CD4-positive, CD25-positive, alpha-beta regulatory T cell (primary cell): ENCODE data around the gene PRIM2. TPM values are rescaled to one million over a fixed set of nuclear protein-coding genes. Genes with fewer than 3 reads are reported as not detected.
"Not testable (repeated sequence)": the region's sequence is repeated elsewhere in the genome, so short reads cannot be mapped to it uniquely, and the experiment has no call there.

Experiments used
- ATAC-seq, 2 donors: fragments of 150-1000 bp; cut with Tn5 transposase; one replicate each; pipeline ENCODE4 v1.10.0; 2021; ENCODE audit warnings: low read depth in 2 of 2, moderate number of reproducible peaks in 2 of 2, moderate library complexity in 1 of 2
- DNase-seq, 3 donors: peaks; one replicate each; pipeline versions ENCODE4 v3.0.0 to v3.0.0-alpha.2; 2012 to 2022; ENCODE audit warnings: mixed read lengths in 1 of 3
- H3K27ac ChIP-seq: one replicate; pipeline ENCODE4 v1.7.0; 2013; ENCODE audit warnings: mild to moderate bottlenecking, low read length; ENCODE audit not compliant: insufficient read depth, poor library complexity, severe bottlenecking
- H3K27me3 ChIP-seq: one replicate; pipeline ENCODE4 v1.7.0; 2013; ENCODE audit warnings: low read length; ENCODE audit not compliant: control insufficient read depth, insufficient read depth
- H3K36me3 ChIP-seq: one replicate; pipeline ENCODE4 v1.7.0; 2013; ENCODE audit warnings: mild to moderate bottlenecking, low read length, moderate library complexity; ENCODE audit not compliant: control insufficient read depth, insufficient read depth
- H3K4me1 ChIP-seq: 2 replicates; pipeline ENCODE4 v1.7.0; 2013; ENCODE audit warnings: mild to moderate bottlenecking, low read length; ENCODE audit not compliant: insufficient read depth, control insufficient read depth, poor library complexity, severe bottlenecking
- H3K4me3 ChIP-seq: one replicate; pipeline ENCODE4 v1.7.0; 2013; ENCODE audit warnings: low read depth, mild to moderate bottlenecking, low read length, moderate library complexity
- H3K9me3 ChIP-seq, 2 experiments: 1 replicate in 1 of 2; 2 replicates in 1 of 2; pipeline ENCODE4 v1.7.0; 2013; ENCODE audit warnings: low read length in 2 of 2, mild to moderate bottlenecking in 1 of 2, moderate library complexity in 1 of 2; ENCODE audit not compliant: control insufficient read depth in 2 of 2
- H3K27ac Mint-ChIP-seq, 3 donors: one replicate each; pipeline ENCODE4 v1.8.0; 2020 to 2022; ENCODE audit warnings: mild to moderate bottlenecking in 3 of 3, mixed read lengths in 3 of 3, moderate library complexity in 2 of 3
- H3K27me3 Mint-ChIP-seq: one replicate; pipeline ENCODE4 v1.8.0; 2022; ENCODE audit warnings: mild to moderate bottlenecking, mixed read lengths
- H3K36me3 Mint-ChIP-seq: one replicate; pipeline ENCODE4 v1.8.0; 2020; ENCODE audit warnings: mixed read lengths
- H3K4me1 Mint-ChIP-seq, 4 donors: one replicate each; pipeline ENCODE4 v1.8.0; 2020 to 2022; ENCODE audit warnings: mixed read lengths in 4 of 4, mild to moderate bottlenecking in 1 of 4
- H3K4me3 Mint-ChIP-seq, 4 donors: one replicate each; pipeline ENCODE4 v1.8.0; 2020 to 2022; ENCODE audit warnings: mild to moderate bottlenecking in 4 of 4, mixed read lengths in 4 of 4, moderate library complexity in 3 of 4
- H3K9me3 Mint-ChIP-seq, 7 donors: one replicate each; pipeline ENCODE4 v1.8.0; 2020 to 2022; ENCODE audit warnings: mixed read lengths in 7 of 7, mild to moderate bottlenecking in 3 of 7, moderate library complexity in 2 of 7
- polyA plus RNA-seq, 4 donors: library from polyadenylated mRNA; unstranded; fragments of 300-500 nt; fragmentation: Illumina TruSeq; gene quantifications; one replicate each; pipeline ENCODE4 v1.2.3, GENCODE V29; 2021
- total RNA-seq: library from RNA; stranded (reverse); gene quantifications from one replicate; pipeline ENCODE4 v1.2.3, GENCODE V29; 2022

Gene PRIM2
- total and polyA plus RNA-seq, 5 donors from 2014 or later = 11.5 to 19.5 (median 16.0) TPM

DNA sequence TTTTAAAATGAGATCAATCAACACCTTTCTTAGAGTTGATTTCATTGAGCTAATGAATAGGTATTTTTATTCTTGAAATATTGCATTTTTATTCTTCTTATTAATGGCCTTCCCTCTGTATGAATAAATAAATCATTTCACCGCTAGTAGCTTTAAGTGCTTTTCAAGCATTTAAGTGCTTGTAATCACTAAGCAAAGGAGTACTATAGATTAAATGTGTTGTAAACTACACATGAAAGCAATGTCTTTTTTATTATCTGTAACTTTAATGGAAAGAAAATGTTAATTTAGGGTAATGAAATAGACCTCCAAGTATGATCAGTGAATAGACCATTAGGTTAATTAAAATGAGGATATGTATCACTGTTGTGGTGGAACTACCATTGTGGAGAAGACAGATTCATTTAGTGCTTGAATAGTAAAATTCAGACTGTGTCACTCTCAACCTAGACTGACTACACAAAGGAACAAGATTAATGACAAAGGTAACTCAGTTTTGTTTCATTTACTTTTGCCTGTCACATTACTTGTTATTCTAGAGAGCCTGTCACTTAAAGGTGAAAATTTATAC is 132.2 kb downstream of the PRIM2 start:
- H3K4me3 Mint-ChIP-seq, H3K9me3 Mint-ChIP-seq, H3K27ac Mint-ChIP-seq, H3K27ac ChIP-seq, H3K4me1 ChIP-seq, ATAC-seq, H3K27me3 Mint-ChIP-seq, DNase-seq, H3K4me3 ChIP-seq, H3K9me3 ChIP-seq, H3K36me3 ChIP-seq, H3K27me3 ChIP-seq: not testable (repeated sequence)
- Mint-ChIP-seq H3K4me1 (peaks cover 14 to 23% (median 22%) of the 10 kb centered on the region in 4 donors), H3K36me3 (peaks cover 14% of the 10 kb centered on the region)

DNA sequence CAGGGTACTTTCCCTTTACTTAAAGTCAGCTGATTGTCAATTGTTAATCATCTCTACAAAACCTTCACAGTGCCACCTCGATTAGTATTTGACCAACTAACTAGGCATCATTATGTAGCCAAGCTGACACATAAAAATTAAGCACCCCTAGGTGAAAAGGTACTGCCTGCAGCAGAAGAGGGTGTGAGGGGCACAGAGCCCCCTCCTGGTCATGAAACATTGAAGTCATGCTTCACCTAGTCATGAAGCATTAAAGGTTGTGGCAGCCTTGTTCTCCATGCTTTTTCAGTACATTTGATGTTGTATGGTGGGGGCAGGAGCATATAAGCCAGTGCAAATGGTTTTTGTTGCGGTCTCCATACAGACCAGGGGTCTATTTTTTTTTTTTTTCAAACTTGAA is 142.4 kb downstream of the PRIM2 start:
- not testable (repeated sequence) for H3K4me1 ChIP-seq, ATAC-seq

DNA sequence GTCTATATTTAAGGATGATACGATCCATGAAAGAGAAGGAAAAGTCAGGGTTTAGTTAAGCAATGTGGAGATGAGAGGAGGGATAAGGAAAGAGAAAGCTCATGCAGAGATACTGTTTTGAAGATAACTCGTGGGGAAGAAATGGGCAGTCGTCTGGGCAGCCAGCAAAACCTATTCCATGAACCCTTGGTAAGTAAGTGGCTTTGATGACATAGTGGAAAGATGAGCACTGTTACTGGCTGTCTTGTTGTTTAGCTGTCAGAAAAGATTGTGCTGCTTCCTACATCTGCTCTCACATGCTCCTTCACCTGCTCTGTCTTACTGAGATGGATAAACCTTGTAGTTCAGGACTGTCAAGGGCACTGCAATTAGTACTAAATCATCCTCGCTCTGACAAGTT is 143.6 kb downstream of the PRIM2 start:
- peaks cover 13% of the 10 kb centered on the region for H3K36me3 Mint-ChIP-seq
- DNase-seq, H3K9me3 ChIP-seq, H3K4me3 Mint-ChIP-seq, H3K27me3 ChIP-seq, H3K36me3 ChIP-seq, H3K9me3 Mint-ChIP-seq, ATAC-seq, H3K27ac ChIP-seq, H3K27me3 Mint-ChIP-seq, H3K4me1 ChIP-seq, H3K4me3 ChIP-seq: not testable (repeated sequence)
- H3K27ac Mint-ChIP-seq = peak overlapping the region in 1 of 3 donors; percentile 16
- peaks cover 5 to 11% (median 9%) of the 10 kb centered on the region in 4 donors for H3K4me1 Mint-ChIP-seq

More for the DNA sequence above, 142.4 kb downstream of the PRIM2 start:
- H3K27me3 ChIP-seq, H3K9me3 ChIP-seq, DNase-seq, H3K4me3 Mint-ChIP-seq, H3K36me3 ChIP-seq, H3K27me3 Mint-ChIP-seq, H3K4me3 ChIP-seq, H3K27ac ChIP-seq, H3K9me3 Mint-ChIP-seq: not testable (repeated sequence)
- peak overlapping the region in 1 of 3 donors; percentile 42 for H3K27ac Mint-ChIP-seq
- peaks cover 18% of the 10 kb centered on the region for H3K36me3 Mint-ChIP-seq
- H3K4me1 Mint-ChIP-seq = peaks cover 5 to 16% (median 8%) of the 10 kb centered on the region in 4 donors

- not testable (repeated sequence) for H3K4me3 ChIP-seq, H3K9me3 Mint-ChIP-seq, DNase-seq, H3K36me3 Mint-ChIP-seq, H3K4me3 Mint-ChIP-seq, H3K27ac ChIP-seq, ATAC-seq, H3K27ac Mint-ChIP-seq, H3K27me3 ChIP-seq, H3K9me3 ChIP-seq, H3K4me1 ChIP-seq, H3K27me3 Mint-ChIP-seq, H3K36me3 ChIP-seq
- H3K4me1 Mint-ChIP-seq = peaks cover 0 to 10% (median 4%) of the 10 kb centered on the region in 4 donors
These were observed 146.4 kb downstream of the PRIM2 start for GRCh38 chr6:57463809-57464208.

GRCh38 chr6:57465968-57466367 is 148.5 kb downstream of the PRIM2 start:
- H3K9me3 ChIP-seq, H3K27ac ChIP-seq, H3K27me3 Mint-ChIP-seq, H3K27me3 ChIP-seq, H3K4me3 Mint-ChIP-seq, ATAC-seq, DNase-seq, H3K4me1 ChIP-seq, H3K9me3 Mint-ChIP-seq, H3K4me3 ChIP-seq, H3K36me3 ChIP-seq, H3K27ac Mint-ChIP-seq, H3K36me3 Mint-ChIP-seq: not testable (repeated sequence)
- H3K4me1 Mint-ChIP-seq = peaks cover 0 to 10% (median 3%) of the 10 kb centered on the region in 4 donors

- peaks cover 0 to 2% (median 0%) of the 10 kb centered on the region in 7 donors for H3K9me3 Mint-ChIP-seq
These were observed 151.6 kb downstream of the PRIM2 start for GRCh38 chr6:57469072-57469471.

DNA sequence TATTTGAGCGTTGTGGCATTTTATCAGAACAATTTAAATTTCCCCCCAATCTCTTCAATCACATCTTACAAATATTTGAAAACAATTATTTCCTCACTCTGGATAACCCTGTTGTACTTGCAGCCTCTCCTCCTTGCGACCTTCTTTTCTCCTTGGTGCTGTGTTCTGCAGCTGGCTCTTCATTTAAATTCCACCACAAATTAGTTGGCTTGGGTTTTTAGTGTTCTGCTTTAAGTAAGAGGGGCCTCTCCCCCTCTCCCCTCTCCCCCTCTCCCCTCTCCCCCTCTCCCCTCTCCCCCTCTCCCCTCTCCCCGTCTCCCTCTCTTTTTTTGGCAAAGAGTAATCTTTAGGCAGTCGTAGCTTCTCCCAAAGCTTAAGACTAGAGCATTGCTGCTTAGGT is 152.7 kb downstream of the PRIM2 start:
- H3K36me3 ChIP-seq, H3K36me3 Mint-ChIP-seq, H3K27me3 Mint-ChIP-seq, H3K4me1 Mint-ChIP-seq, H3K9me3 ChIP-seq, H3K9me3 Mint-ChIP-seq, H3K27me3 ChIP-seq, H3K4me3 ChIP-seq, DNase-seq, H3K4me1 ChIP-seq, H3K4me3 Mint-ChIP-seq, H3K27ac ChIP-seq, H3K27ac Mint-ChIP-seq, ATAC-seq: not testable (repeated sequence)

More at GRCh38 chr6:57469072-57469471, 151.6 kb downstream of the PRIM2 start:
- no peaks in the 10 kb centered on the region for H3K9me3 ChIP-seq
- no peaks in the 10 kb centered on the region for H3K27me3 ChIP-seq
- Mint-ChIP-seq H3K36me3 (peaks cover 8% of the 10 kb centered on the region), H3K27ac (no peak overlapping the region), H3K27me3 (no peaks in the 10 kb centered on the region), H3K4me3 (no peak overlapping the region), H3K4me1 (peaks cover 0 to 9% (median 4%) of the 10 kb centered on the region in 4 donors)
- no peak overlapping the region for H3K4me3 ChIP-seq
- DNase-seq (no peak), ATAC-seq (no peak)
- no peaks in the 10 kb centered on the region for H3K36me3 ChIP-seq
- no peak overlapping the region for H3K27ac ChIP-seq
- no peaks in the 10 kb centered on the region for H3K4me1 ChIP-seq

DNA sequence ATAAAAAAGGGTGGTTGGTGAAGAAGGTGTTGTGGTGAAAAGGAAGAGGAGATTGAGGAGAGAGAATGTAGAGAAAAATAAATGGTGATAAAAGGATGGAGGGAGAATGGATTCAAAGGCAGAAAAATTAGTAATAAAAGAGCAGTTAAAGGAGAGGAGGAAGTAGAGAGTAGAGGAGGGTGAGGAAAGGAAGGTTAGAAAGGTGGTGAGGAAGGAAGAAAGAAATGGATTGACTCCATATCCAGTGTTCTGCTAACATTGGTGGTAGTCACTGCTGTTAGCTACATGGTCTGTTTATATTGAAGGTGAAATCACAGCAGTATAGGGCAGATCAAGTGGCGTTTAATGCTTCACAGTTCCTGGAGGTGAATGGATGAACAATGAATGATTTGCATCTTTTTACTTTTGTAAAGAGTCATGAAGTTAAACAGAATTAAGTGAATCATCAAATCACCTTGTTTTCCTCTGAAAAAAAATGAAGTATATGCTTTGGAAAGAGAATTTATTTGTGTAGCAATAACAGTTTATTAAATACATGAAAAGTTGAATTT is 154.0 kb downstream of the PRIM2 start:
- not testable (repeated sequence) for H3K9me3 ChIP-seq, H3K9me3 Mint-ChIP-seq, ATAC-seq, H3K36me3 Mint-ChIP-seq, H3K4me1 ChIP-seq, H3K36me3 ChIP-seq, H3K4me3 ChIP-seq, H3K4me1 Mint-ChIP-seq, H3K4me3 Mint-ChIP-seq, H3K27ac ChIP-seq, H3K27me3 ChIP-seq, H3K27me3 Mint-ChIP-seq, DNase-seq
- peak overlapping the region in 1 of 3 donors; percentile 26 for H3K27ac Mint-ChIP-seq
